Testis (tissue), 2 donors: ENCODE measurements around the gene SHOC2.

Source experiments
- CTCF ChIP-seq, 3 experiments: fragments of 450-650 bp in 2 of 3; fragments of 200-600 bp in 1 of 3; sonication (generic) in 1 of 3; IDR thresholded peaks; one replicate each; pipeline ENCODE4 v1.5.1; 2016 to 2019; ENCODE audit warnings: antibody characterized with exemption in 3 of 3, mild to moderate bottlenecking in 2 of 3, moderate library complexity in 1 of 3
- POLR2A ChIP-seq: fragments of 450-650 bp; IDR thresholded peaks from one replicate; pipeline ENCODE4 v1.6.1; 2017; ENCODE audit warnings: antibody characterized with exemption, mild to moderate bottlenecking, moderate library complexity

DNA sequence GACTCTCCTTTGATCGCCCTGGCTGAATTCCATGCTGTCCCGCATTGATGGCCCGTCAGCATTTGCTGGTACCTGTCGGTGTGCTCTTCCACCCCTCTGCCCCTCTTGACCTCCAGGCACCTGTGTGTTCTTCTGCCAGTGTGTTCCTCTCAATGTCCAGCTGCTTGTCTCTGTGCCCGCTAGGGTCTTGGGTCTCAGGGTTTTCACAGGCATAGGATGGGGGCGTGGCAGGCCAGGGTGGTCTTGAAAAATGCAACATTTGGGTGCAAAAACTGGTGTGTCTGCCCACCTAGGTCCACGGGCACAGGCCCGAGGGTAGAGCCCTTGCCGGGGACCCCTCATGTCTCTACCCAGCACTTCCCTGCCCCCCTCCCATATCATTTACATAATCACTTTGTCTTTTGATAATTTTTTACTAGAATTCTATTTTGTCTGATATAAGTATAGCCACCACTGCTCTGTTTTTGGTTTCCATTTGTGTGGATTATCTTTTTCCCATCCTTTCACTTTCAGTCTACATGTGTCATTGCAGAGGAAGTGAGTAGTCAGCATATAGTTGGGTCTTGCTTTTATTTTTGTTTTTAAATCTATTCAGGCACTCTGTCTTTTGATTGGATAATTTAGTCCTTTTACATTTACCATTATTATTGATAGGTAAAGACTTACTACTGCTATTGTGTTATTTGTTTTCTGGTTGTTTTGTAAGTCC lies 110.8 kb downstream of the SHOC2 start:
- TF ChIP-seq CTCF (IDR thresholded peaks at IDR 0.05) (no peak), POLR2A (no peak)
